Activated T-cell treated with anti-CD3 and anti-CD28 coated beads, Interleukin-2, amount 50 U/mL, for 72 hours (primary cell): ENCODE results near the gene PCDHGA4. TPM values are rescaled to one million over a fixed set of nuclear protein-coding genes. Genes with fewer than 3 reads are reported as not detected.
"Not testable (repeated sequence)": the region's sequence is repeated elsewhere in the genome, so short reads cannot be mapped to it uniquely, and the experiment has no call there.

Source experiments
- ATAC-seq, 2 donors: fragments of 150-1000 bp; cut with Tn5 transposase; replicated peaks in 1 of 2; 2 replicates each; pipeline ENCODE4 v1.10.0; 2021; ENCODE audit warnings: moderate library complexity in 2 of 2, mild to moderate bottlenecking in 1 of 2
- DNase-seq, 2 donors: peaks; one replicate each; pipeline ENCODE4 v3.0.0; 2021 to 2022; ENCODE audit warnings: mixed read lengths in 1 of 2
- H3K27ac Mint-ChIP-seq: one replicate; pipeline ENCODE4 v1.8.0; 2022; ENCODE audit warnings: mild to moderate bottlenecking, moderate library complexity, mixed read lengths
- H3K27me3 Mint-ChIP-seq: one replicate; pipeline ENCODE4 v1.8.0; 2022; ENCODE audit warnings: low read depth, mixed read lengths
- H3K36me3 Mint-ChIP-seq, 2 donors: one replicate each; pipeline ENCODE4 v1.8.0; 2022; ENCODE audit warnings: mixed read lengths in 2 of 2, mild to moderate bottlenecking in 1 of 2; ENCODE audit not compliant: insufficient read depth in 2 of 2
- H3K4me1 Mint-ChIP-seq: one replicate; pipeline ENCODE4 v1.8.0; 2022; ENCODE audit warnings: low read depth, mixed read lengths
- H3K4me3 Mint-ChIP-seq, 2 donors: one replicate each; pipeline ENCODE4 v1.8.0; 2022; ENCODE audit warnings: mild to moderate bottlenecking in 2 of 2, mixed read lengths in 2 of 2, moderate library complexity in 2 of 2
- H3K9me3 Mint-ChIP-seq, 2 donors: one replicate each; pipeline ENCODE4 v1.8.0; 2022; ENCODE audit warnings: mixed read lengths in 2 of 2
- total RNA-seq, 2 donors: library from RNA; stranded (reverse); gene quantifications; one replicate each; pipeline ENCODE4 v1.2.3, GENCODE V29; 2022

Gene PCDHGA4
- total RNA-seq, 2 donors from 2014 or later: 0.25 to 0.26 TPM

DNA sequence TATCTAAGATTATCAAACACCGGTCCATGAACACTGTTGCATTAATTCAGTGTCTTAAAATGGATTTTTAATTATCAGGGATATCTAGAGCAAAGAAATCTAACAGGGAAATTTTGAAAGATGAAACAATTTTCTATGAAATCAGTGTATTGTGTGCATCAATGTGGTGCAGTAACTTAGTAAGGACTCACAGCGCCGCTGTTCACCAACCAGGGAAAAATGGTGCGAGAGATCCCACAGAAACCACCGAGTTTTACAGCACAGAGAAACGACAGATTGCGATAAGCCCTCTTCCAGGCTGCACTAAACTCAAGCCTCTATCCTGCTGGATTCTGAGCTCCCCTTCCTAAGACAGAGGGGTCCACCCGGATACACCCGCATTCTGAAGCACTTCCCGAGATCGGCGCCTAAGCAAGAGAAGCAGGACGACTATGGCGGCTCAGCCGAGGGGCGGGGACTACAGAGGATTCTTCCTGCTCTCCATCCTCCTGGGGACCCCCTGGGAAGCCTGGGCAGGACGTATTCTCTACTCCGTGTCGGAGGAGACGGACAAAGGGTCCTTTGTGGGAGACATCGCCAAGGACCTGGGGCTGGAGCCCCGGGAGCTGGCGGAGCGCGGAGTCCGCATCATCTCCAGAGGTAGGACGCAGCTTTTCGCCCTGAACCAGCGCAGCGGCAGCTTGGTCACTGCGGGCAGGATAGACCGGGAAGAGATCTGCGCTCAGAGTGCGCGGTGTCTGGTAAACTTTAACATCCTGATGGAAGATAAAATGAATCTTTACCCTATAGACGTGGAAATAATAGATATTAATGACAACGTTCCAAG is 27.9 kb downstream of the PCDHGA4 start, which contains the start of gene PCDHGA7:
PCDHGA7 (plus strand) TSS at position 274 of the 826 bp plus-strand sequence; CDS start at position 432, 158 bp downstream.
- peaks cover 4 to 10% of the 10 kb centered on the region in 2 donors for H3K9me3 Mint-ChIP-seq

DNA sequence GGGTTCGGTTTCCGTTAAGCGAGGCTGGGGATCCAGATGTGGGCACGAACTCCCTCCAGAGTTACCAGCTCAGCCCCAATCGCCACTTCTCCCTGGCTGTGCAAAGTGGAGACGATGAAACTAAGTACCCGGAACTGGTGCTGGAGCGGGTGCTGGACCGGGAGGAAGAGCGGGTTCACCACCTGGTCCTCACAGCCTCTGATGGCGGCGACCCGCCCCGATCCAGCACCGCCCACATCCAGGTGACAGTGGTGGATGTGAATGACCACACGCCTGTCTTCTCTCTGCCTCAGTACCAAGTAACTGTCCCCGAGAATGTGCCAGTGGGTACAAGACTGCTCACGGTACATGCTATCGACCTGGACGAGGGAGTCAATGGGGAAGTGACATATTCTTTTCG is 28.5 kb downstream of the PCDHGA4 start:
- DNase-seq (no peak), ATAC-seq (no peak)
- Mint-ChIP-seq H3K27me3 (peaks cover 79% of the 10 kb centered on the region), H3K36me3 (peaks cover 13 to 28% of the 10 kb centered on the region in 2 donors), H3K9me3 (peaks cover 5 to 12% of the 10 kb centered on the region in 2 donors), H3K4me3 (peak overlapping the region in 1 of 2 donors; percentile 75), H3K27ac (no peak overlapping the region), H3K4me1 (peaks cover 9% of the 10 kb centered on the region)

More for the DNA sequence above, 27.9 kb downstream of the PCDHGA4 start, which contains the start of gene PCDHGA7:
- Mint-ChIP-seq H3K36me3 (peaks cover 12 to 26% of the 10 kb centered on the region in 2 donors), H3K27me3 (peaks cover 77% of the 10 kb centered on the region), H3K4me3 (peak within 1 kb of the TSS; percentile 62 to 75), H3K27ac (no peak within 1 kb of the TSS), H3K4me1 (peaks cover 9% of the 10 kb centered on the region)
- ATAC-seq (no peak), DNase-seq (no peak)

GRCh38 chr5:141384471-141385267 is 29.8 kb downstream of the PCDHGA4 start:
- no peak overlapping the region for H3K27ac Mint-ChIP-seq
- DNase-seq: no peak
- H3K4me1 Mint-ChIP-seq: peaks cover 9% of the 10 kb centered on the region
- ATAC-seq: no peak
- peaks cover 15 to 40% of the 10 kb centered on the region in 2 donors for H3K36me3 Mint-ChIP-seq
- H3K27me3 Mint-ChIP-seq: peaks cover 82% of the 10 kb centered on the region
- H3K9me3 Mint-ChIP-seq: peaks cover 11 to 14% of the 10 kb centered on the region in 2 donors
- no peak overlapping the region for H3K4me3 Mint-ChIP-seq

GRCh38 chr5:141387557-141388311 is 32.9 kb downstream of the PCDHGA4 start, which contains the start of gene PCDHGB4:
Gene PCDHGB4 (plus strand): TSS chr5:141387698. CDS start chr5:141387885, 187 bp downstream.
- Mint-ChIP-seq H3K36me3 (peaks cover 24 to 45% of the 10 kb centered on the region in 2 donors), H3K9me3 (peaks cover 16 to 20% of the 10 kb centered on the region in 2 donors), H3K4me3 (peak within 1 kb of the TSS; percentile 43 to 51), H3K27me3 (peaks cover 87% of the 10 kb centered on the region)
- DNase-seq (peak in 1 of 2 donors; percentile 30), ATAC-seq (peak; percentile 41 to 65)
- H3K27ac Mint-ChIP-seq, H3K4me1 Mint-ChIP-seq: not testable (repeated sequence)

DNA sequence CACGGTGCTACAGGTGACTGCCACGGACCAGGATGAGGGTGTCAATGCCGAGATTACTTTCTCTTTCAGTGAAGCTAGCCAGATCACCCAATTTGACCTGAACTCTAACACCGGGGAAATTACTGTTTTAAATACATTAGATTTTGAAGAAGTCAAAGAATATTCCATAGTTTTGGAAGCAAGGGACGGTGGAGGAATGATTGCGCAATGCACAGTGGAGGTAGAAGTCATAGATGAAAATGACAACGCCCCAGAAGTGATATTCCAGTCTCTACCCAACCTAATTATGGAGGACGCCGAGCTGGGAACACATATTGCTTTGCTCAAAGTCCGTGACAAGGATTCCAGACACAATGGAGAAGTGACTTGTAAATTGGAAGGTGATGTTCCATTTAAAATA is 33.8 kb downstream of the PCDHGA4 start:
- H3K4me1 Mint-ChIP-seq: peaks cover 6% of the 10 kb centered on the region
- H3K9me3 Mint-ChIP-seq: peaks cover 14 to 20% of the 10 kb centered on the region in 2 donors
- H3K36me3 Mint-ChIP-seq: peaks cover 22 to 48% of the 10 kb centered on the region in 2 donors
- no peak for DNase-seq
- H3K27me3 Mint-ChIP-seq: peaks cover 85% of the 10 kb centered on the region
- no peak overlapping the region for H3K27ac Mint-ChIP-seq
- no peak overlapping the region for H3K4me3 Mint-ChIP-seq
- no peak for ATAC-seq

- H3K9me3 Mint-ChIP-seq: peaks cover 16 to 23% of the 10 kb centered on the region in 2 donors
- H3K4me3 Mint-ChIP-seq: no peak overlapping the region
- peaks cover 6% of the 10 kb centered on the region for H3K4me1 Mint-ChIP-seq
- H3K36me3 Mint-ChIP-seq: peaks cover 23 to 49% of the 10 kb centered on the region in 2 donors
- no peak for ATAC-seq
- DNase-seq: no peak
- peaks cover 85% of the 10 kb centered on the region for H3K27me3 Mint-ChIP-seq
- no peak overlapping the region for H3K27ac Mint-ChIP-seq
Observed at GRCh38 chr5:141389153-141390042, 34.6 kb downstream of the PCDHGA4 start.

DNA sequence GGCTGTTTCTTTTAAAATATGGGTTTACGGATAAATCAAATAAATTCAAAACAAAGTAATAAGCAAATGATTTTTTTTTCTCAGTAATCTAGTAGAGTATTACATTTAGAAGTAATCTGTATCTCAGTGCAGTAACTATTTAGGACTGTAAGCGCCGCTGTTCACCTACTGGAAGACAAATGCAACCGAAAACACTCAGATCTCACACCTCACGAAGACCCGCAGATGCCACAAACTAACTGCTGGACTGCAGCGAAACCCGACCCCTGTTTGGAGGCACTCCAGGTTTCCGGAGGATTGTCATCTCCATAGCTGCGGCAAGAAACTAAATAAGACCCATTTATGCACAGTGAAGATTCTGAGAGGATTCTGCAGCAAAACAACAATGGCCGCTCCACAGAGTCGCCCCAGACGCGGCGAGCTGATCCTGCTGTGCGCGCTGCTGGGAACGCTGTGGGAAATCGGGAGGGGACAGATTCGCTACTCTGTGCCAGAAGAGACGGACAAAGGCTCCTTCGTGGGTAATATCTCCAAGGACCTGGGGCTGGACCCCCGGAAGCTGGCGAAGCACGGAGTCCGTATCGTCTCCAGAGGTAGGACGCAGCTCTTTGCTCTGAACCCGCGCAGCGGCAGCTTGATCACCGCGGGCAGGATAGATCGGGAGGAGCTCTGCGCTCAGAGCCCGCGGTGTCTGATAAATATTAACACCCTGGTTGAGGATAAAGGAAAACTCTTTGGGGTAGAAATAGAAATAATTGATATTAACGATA is 37.8 kb downstream of the PCDHGA4 start, which contains the start of gene PCDHGA8:
PCDHGA8 (plus strand) TSS at position 205 of the 770 bp plus-strand sequence; CDS start at position 386, 181 bp downstream.
- DNase-seq (no peak), ATAC-seq (no peak)
- Mint-ChIP-seq H3K9me3 (peaks cover 16 to 17% of the 10 kb centered on the region in 2 donors), H3K27me3 (peaks cover 76% of the 10 kb centered on the region), H3K4me1 (peaks cover 6% of the 10 kb centered on the region), H3K4me3 (peak within 1 kb of the TSS in 1 of 2 donors; percentile 46), H3K27ac (no peak within 1 kb of the TSS), H3K36me3 (peaks cover 16 to 46% of the 10 kb centered on the region in 2 donors)

- DNase-seq (no peak), ATAC-seq (no peak)
- peaks cover 6% of the 10 kb centered on the region for H3K4me1 Mint-ChIP-seq
- no peak overlapping the region for H3K4me3 Mint-ChIP-seq
- peaks cover 16 to 44% of the 10 kb centered on the region in 2 donors for H3K36me3 Mint-ChIP-seq
- no peak overlapping the region for H3K27ac Mint-ChIP-seq
- H3K9me3 Mint-ChIP-seq: peaks cover 16% of the 10 kb centered on the region in 2 donors
- peaks cover 74% of the 10 kb centered on the region for H3K27me3 Mint-ChIP-seq
Observed at GRCh38 chr5:141393267-141393666, 38.4 kb downstream of the PCDHGA4 start.

GRCh38 chr5:141394401-141395187 is 39.8 kb downstream of the PCDHGA4 start:
- DNase-seq, H3K4me1 Mint-ChIP-seq, H3K27ac Mint-ChIP-seq, H3K4me3 Mint-ChIP-seq, ATAC-seq: not testable (repeated sequence)
- Mint-ChIP-seq H3K36me3 (peaks cover 19 to 32% of the 10 kb centered on the region in 2 donors), H3K9me3 (peaks cover 10 to 12% of the 10 kb centered on the region in 2 donors), H3K27me3 (peaks cover 73% of the 10 kb centered on the region)

- Mint-ChIP-seq H3K36me3 (peaks cover 15 to 29% of the 10 kb centered on the region in 2 donors), H3K27me3 (peaks cover 72% of the 10 kb centered on the region), H3K4me3 (peak within 1 kb of the TSS; percentile 70)
- not testable (repeated sequence) for H3K9me3 Mint-ChIP-seq, H3K4me1 Mint-ChIP-seq, H3K27ac Mint-ChIP-seq
- ATAC-seq: peak; percentile 70 to 81
- peak; percentile 38 to 51 for DNase-seq
Observed at GRCh38 chr5:141397756-141398551, 43.1 kb downstream of the PCDHGA4 start, which contains the start of gene PCDHGB5. Gene PCDHGB5 (plus strand): TSS chr5:141397947. CDS start chr5:141398128, 181 bp downstream.
